Mesenchymal stem cell (in vitro differentiated cells and primary cell): ENCODE measurements around the gene UGT1A9.

Experiments used
- DNase-seq: peaks from one replicate; pipeline ENCODE4 v3.0.0-alpha.2; 2013
- H2AFZ ChIP-seq: one replicate; pipeline ENCODE4 v1.6.1; 2013; ENCODE audit warnings: low read depth, mild to moderate bottlenecking, control low read depth, inconsistent platforms, low read length, moderate library complexity
- H2AK5ac ChIP-seq: 2 replicates; pipeline ENCODE4 v1.6.1; 2013; ENCODE audit warnings: low read length, moderate library complexity, mild to moderate bottlenecking, inconsistent platforms; ENCODE audit not compliant: severe bottlenecking
- H2BK120ac ChIP-seq: one replicate; pipeline ENCODE4 v1.6.1; 2013; ENCODE audit warnings: low read depth, mild to moderate bottlenecking, inconsistent platforms, low read length, moderate library complexity
- H2BK12ac ChIP-seq, 2 experiments: one replicate each; pipeline ENCODE4 v1.6.1; 2013; ENCODE audit warnings: inconsistent platforms in 2 of 2, low read length in 2 of 2, mild to moderate bottlenecking in 2 of 2, moderate library complexity in 2 of 2, control low read depth in 1 of 2
- H2BK15ac ChIP-seq: one replicate; pipeline ENCODE4 v1.6.1; 2013; ENCODE audit warnings: mild to moderate bottlenecking, low read depth, inconsistent platforms; ENCODE audit not compliant: poor library complexity, severe bottlenecking
- H2BK5ac ChIP-seq: 2 replicates; pipeline ENCODE4 v1.6.1; 2013; ENCODE audit warnings: low read depth, mild to moderate bottlenecking, low read length, control low read depth, inconsistent platforms; ENCODE audit not compliant: poor library complexity, severe bottlenecking
- H3K14ac ChIP-seq, 2 experiments: one replicate each; pipeline ENCODE4 v1.6.1; 2013; ENCODE audit warnings: inconsistent platforms in 2 of 2, low read length in 2 of 2, control low read depth in 1 of 2, mild to moderate bottlenecking in 1 of 2, moderate library complexity in 1 of 2
- H3K18ac ChIP-seq, 2 experiments: one replicate each; pipeline ENCODE4 v1.6.1; 2013; ENCODE audit warnings: inconsistent platforms in 2 of 2, low read length in 2 of 2, control low read depth in 1 of 2, low read depth in 1 of 2, mild to moderate bottlenecking in 1 of 2
- H3K23ac ChIP-seq, 2 experiments: one replicate each; pipeline ENCODE4 v1.6.1; 2013; ENCODE audit warnings: inconsistent platforms in 2 of 2, low read length in 2 of 2, mild to moderate bottlenecking in 2 of 2, moderate library complexity in 2 of 2, control low read depth in 1 of 2
- H3K27ac ChIP-seq: 2 replicates; pipeline ENCODE4 v1.5.1; 2013; ENCODE audit warnings: mild to moderate bottlenecking, moderate library complexity, low read length, control low read depth, inconsistent platforms; ENCODE audit not compliant: poor library complexity, severe bottlenecking
- H3K27me3 ChIP-seq, 2 experiments: 2 replicates each; pipeline versions ENCODE4 v1.6.1 to v1.7.0; 2013; ENCODE audit warnings: low read length in 2 of 2, mild to moderate bottlenecking in 2 of 2, moderate library complexity in 2 of 2, control low read depth in 1 of 2, inconsistent platforms in 1 of 2; ENCODE audit not compliant: control insufficient read depth in 1 of 2, insufficient read depth in 1 of 2
- H3K36me3 ChIP-seq, 2 experiments: 2 replicates each; pipeline versions ENCODE4 v1.6.1 to v1.7.0; 2013; ENCODE audit warnings: low read length in 2 of 2, control low read depth in 1 of 2, inconsistent platforms in 1 of 2, low read depth in 1 of 2, mild to moderate bottlenecking in 1 of 2; ENCODE audit not compliant: insufficient read depth in 2 of 2, control insufficient read depth in 1 of 2
- H3K4ac ChIP-seq, 2 experiments: one replicate each; pipeline ENCODE4 v1.6.1; 2013; ENCODE audit warnings: inconsistent platforms in 2 of 2, low read length in 2 of 2, mild to moderate bottlenecking in 2 of 2, moderate library complexity in 2 of 2, control low read depth in 1 of 2, low read depth in 1 of 2
- H3K4me1 ChIP-seq: 2 replicates; pipeline ENCODE4 v1.6.1; 2013; ENCODE audit warnings: low read depth, low read length, control low read depth; ENCODE audit not compliant: control insufficient read depth, insufficient read depth
- H3K4me2 ChIP-seq: 2 replicates; pipeline ENCODE4 v1.6.1; 2013; ENCODE audit warnings: low read length, mild to moderate bottlenecking, inconsistent platforms; ENCODE audit not compliant: poor library complexity, severe bottlenecking
- H3K4me3 ChIP-seq, 2 experiments: 2 replicates each; pipeline versions ENCODE4 v1.5.1 to v1.7.0; 2013; ENCODE audit warnings: low read length in 2 of 2, mild to moderate bottlenecking in 2 of 2, control low read depth in 1 of 2, low read depth in 1 of 2; ENCODE audit not compliant: insufficient read depth in 1 of 2
- H3K79me1 ChIP-seq: replicated peaks from 2 replicates; pipeline ENCODE4 v1.6.1; 2013; ENCODE audit warnings: mild to moderate bottlenecking, control low read depth, low read length, inconsistent platforms; ENCODE audit not compliant: poor library complexity, severe bottlenecking
- H3K9ac ChIP-seq: 2 replicates; pipeline ENCODE4 v1.7.0; 2013; ENCODE audit warnings: mild to moderate bottlenecking, low read length, moderate library complexity
- H3K9me3 ChIP-seq: 2 replicates; pipeline ENCODE4 v1.7.0; 2013; ENCODE audit warnings: mild to moderate bottlenecking, low read length; ENCODE audit not compliant: control insufficient read depth
- H4K8ac ChIP-seq: one replicate; pipeline ENCODE4 v1.6.1; 2013; ENCODE audit warnings: inconsistent platforms, mild to moderate bottlenecking, low read length, moderate library complexity
- H4K91ac ChIP-seq: one replicate; pipeline ENCODE4 v1.6.1; 2013; ENCODE audit warnings: mild to moderate bottlenecking, low read length, inconsistent platforms
- WGBS: methylation state at CpG from one replicate; pipeline ENCODE4 v1.1.7; 2013; ENCODE audit warnings: mixed read lengths; 5-methylcytosine and 5-hydroxymethylcytosine counted together

The UGT1A9 gene

DNA sequence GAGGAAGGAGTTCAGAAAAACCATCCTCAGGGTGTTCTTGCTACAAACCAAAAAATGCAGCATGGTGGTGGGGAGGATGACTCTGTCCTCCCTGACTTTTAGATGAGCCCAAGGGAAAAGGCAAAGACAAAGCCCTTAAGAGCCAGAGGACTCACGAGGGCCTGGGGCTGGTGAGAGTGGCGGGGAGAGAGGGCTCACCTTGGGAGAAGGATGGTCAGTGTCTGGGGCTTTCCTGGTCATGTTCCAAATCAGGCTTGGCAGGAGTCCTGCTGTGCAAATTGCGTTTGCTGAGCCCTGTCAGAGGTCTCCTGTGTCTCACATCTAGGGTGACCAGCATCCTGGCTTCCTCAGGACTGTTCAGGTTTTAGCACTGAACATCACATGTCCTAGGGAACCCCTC lies 93.1 kb downstream of the UGT1A9 start:
- WGBS = 37% methylated on average over 3 of the region's 3 CpGs

DNA sequence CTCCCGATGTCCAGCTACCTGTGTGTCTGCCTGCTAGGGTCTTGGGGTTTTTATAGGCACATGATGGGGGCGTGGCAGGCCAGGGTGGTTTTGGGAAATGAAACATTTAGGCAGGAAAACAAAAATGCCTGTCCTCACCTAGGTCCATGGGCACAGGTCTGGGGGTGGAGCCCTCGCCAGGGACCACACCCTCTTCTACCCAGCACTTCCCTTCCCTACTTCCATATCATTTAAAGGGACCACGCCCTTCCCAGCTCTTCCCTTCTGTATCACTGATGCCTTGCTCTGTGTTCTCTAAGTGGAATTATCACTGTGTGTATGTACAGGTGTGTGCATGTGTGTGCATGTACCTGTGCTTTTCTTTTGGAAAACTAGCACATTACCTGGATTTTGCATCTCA lies 94.7 kb downstream of the UGT1A9 start:
- Histone ChIP-seq H3K27me3 (peaks cover 9 to 21% of the 10 kb centered on the region in 2 experiments), H3K9me3 (no peaks in the 10 kb centered on the region), H3K4me3 (no peak overlapping the region), H3K18ac (no peak overlapping the region), H3K79me1 (no peaks in the 10 kb centered on the region), H3K4me1 (peaks cover 2% of the 10 kb centered on the region), H2BK12ac (no peak overlapping the region), H4K8ac (no peak overlapping the region), H2AFZ (no peak overlapping the region), H3K4me2 (no peak overlapping the region), H3K9ac (no peak overlapping the region), H3K14ac (no peak overlapping the region), H2BK120ac (no peak overlapping the region), H3K27ac (no peak overlapping the region), H2BK5ac (no peak overlapping the region), H3K36me3 (no peaks in the 10 kb centered on the region), H2BK15ac (no peak overlapping the region), H3K4ac (no peak overlapping the region), H3K23ac (no peak overlapping the region), H4K91ac (peak overlapping the region; percentile 25), H2AK5ac (no peak overlapping the region)
- no peak for DNase-seq
- WGBS = 40% methylated on average over 3 of the region's 4 CpGs

More for the DNA sequence above, 93.1 kb downstream of the UGT1A9 start:
- H4K91ac ChIP-seq = no peak overlapping the region
- no peak overlapping the region for H2AK5ac ChIP-seq
- no peak overlapping the region for H3K4me2 ChIP-seq
- no peak overlapping the region for H3K23ac ChIP-seq
- no peak overlapping the region for H4K8ac ChIP-seq
- H2BK12ac ChIP-seq = no peak overlapping the region
- H3K9me3 ChIP-seq = no peaks in the 10 kb centered on the region
- H2BK15ac ChIP-seq = no peak overlapping the region
- H3K4ac ChIP-seq = no peak overlapping the region
- peaks cover 2% of the 10 kb centered on the region for H3K4me1 ChIP-seq
- H3K36me3 ChIP-seq = no peaks in the 10 kb centered on the region
- H2BK120ac ChIP-seq = no peak overlapping the region
- H2AFZ ChIP-seq = no peak overlapping the region
- H3K27me3 ChIP-seq = peaks cover 9 to 21% of the 10 kb centered on the region in 2 experiments
- H3K9ac ChIP-seq = peak overlapping the region; percentile 28
- H2BK5ac ChIP-seq = no peak overlapping the region
- no peak for DNase-seq
- no peak overlapping the region for H3K27ac ChIP-seq
- no peak overlapping the region for H3K14ac ChIP-seq
- no peak overlapping the region for H3K18ac ChIP-seq
- H3K79me1 ChIP-seq = no peaks in the 10 kb centered on the region
- no peak overlapping the region for H3K4me3 ChIP-seq

DNA sequence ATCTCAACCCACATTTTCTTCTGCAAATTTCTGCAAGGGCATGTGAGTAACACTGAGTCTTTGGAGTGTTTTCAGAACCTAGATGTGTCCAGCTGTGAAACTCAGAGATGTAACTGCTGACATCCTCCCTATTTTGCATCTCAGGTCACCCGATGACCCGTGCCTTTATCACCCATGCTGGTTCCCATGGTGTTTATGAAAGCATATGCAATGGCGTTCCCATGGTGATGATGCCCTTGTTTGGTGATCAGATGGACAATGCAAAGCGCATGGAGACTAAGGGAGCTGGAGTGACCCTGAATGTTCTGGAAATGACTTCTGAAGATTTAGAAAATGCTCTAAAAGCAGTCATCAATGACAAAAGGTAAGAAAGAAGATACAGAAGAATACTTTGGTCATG lies 96.4 kb downstream of the UGT1A9 start:
- H3K36me3 ChIP-seq = no peaks in the 10 kb centered on the region
- no peak overlapping the region for H4K91ac ChIP-seq
- no peak overlapping the region for H3K4me3 ChIP-seq
- no peak overlapping the region for H2AK5ac ChIP-seq
- no peak overlapping the region for H3K14ac ChIP-seq
- no peaks in the 10 kb centered on the region for H3K79me1 ChIP-seq
- H2AFZ ChIP-seq = no peak overlapping the region
- peaks cover 2% of the 10 kb centered on the region for H3K4me1 ChIP-seq
- WGBS = 78% methylated on average over 4 of the region's 4 CpGs
- no peak overlapping the region for H2BK12ac ChIP-seq
- DNase-seq = no peak
- H2BK15ac ChIP-seq = no peak overlapping the region
- no peak overlapping the region for H2BK120ac ChIP-seq
- H3K23ac ChIP-seq = no peak overlapping the region
- no peak overlapping the region for H2BK5ac ChIP-seq
- no peak overlapping the region for H3K27ac ChIP-seq
- no peak overlapping the region for H4K8ac ChIP-seq
- no peaks in the 10 kb centered on the region for H3K9me3 ChIP-seq
- H3K18ac ChIP-seq = no peak overlapping the region
- peaks cover 9 to 21% of the 10 kb centered on the region in 2 experiments for H3K27me3 ChIP-seq
- H3K4me2 ChIP-seq = no peak overlapping the region
- H3K9ac ChIP-seq = no peak overlapping the region
- H3K4ac ChIP-seq = no peak overlapping the region

DNA sequence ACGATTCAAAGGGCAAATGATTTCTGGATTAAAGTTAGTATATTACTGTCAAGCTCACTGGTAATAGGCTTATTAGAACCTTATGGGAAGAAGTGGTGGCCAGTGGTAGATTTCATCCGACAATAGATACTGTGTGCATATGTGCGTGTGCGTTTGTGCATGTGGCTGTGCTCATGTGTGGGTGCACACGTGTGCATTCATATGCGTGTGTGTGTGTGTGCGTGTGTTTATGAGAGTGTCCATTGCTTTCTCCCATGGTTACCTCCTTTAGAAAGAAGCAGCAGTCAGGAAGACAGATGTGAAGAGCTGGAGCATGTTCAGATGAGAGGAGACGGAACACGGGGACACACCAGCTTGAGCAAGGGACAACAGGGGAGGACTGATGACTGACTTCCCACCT lies 97.6 kb downstream of the UGT1A9 start:
- H3K23ac ChIP-seq = no peak overlapping the region
- no peak overlapping the region for H3K9ac ChIP-seq
- no peak overlapping the region for H4K91ac ChIP-seq
- WGBS = 86% methylated on average over 9 of the region's 9 CpGs
- no peak for DNase-seq
- H3K27me3 ChIP-seq = peaks cover 9 to 18% of the 10 kb centered on the region in 2 experiments
- H3K36me3 ChIP-seq = no peaks in the 10 kb centered on the region
- H2BK120ac ChIP-seq = no peak overlapping the region
- H2BK12ac ChIP-seq = no peak overlapping the region
- no peaks in the 10 kb centered on the region for H3K9me3 ChIP-seq
- H3K14ac ChIP-seq = no peak overlapping the region
- no peak overlapping the region for H3K27ac ChIP-seq
- H2AK5ac ChIP-seq = no peak overlapping the region
- no peak overlapping the region for H2BK15ac ChIP-seq
- H3K4ac ChIP-seq = no peak overlapping the region
- no peak overlapping the region for H2AFZ ChIP-seq
- peaks cover 2% of the 10 kb centered on the region for H3K4me1 ChIP-seq
- H2BK5ac ChIP-seq = no peak overlapping the region
- H3K79me1 ChIP-seq = no peaks in the 10 kb centered on the region
- H4K8ac ChIP-seq = no peak overlapping the region
- H3K4me3 ChIP-seq = no peak overlapping the region
- no peak overlapping the region for H3K18ac ChIP-seq
- no peak overlapping the region for H3K4me2 ChIP-seq
